Type B pancreatic cell (in vitro differentiated cells): ENCODE data around the gene HERC3. TPM values are rescaled to one million over a fixed set of nuclear protein-coding genes. Genes with fewer than 3 reads are reported as not detected.
A peak's percentile ranks its signal among the peaks of the same experiment; 100 is the strongest.

Source experiments
- DNase-seq: peaks from one replicate; pipeline ENCODE4 v3.0.0; 2021; ENCODE audit warnings: mixed read lengths; ENCODE audit not compliant: unreplicated experiment; ENCODE audit errors: extremely low spot score
- H3K27ac Mint-ChIP-seq: 2 replicates; pipeline ENCODE4 v1.8.0; 2021; ENCODE audit warnings: mild to moderate bottlenecking, mixed read lengths
- H3K27me3 Mint-ChIP-seq: 2 replicates; pipeline ENCODE4 v1.8.0; 2021; ENCODE audit warnings: mixed read lengths
- H3K36me3 Mint-ChIP-seq: 2 replicates; pipeline ENCODE4 v1.8.0; 2021; ENCODE audit warnings: mixed read lengths
- H3K4me1 Mint-ChIP-seq: one replicate; pipeline ENCODE4 v1.8.0; 2021; ENCODE audit warnings: mixed read lengths; ENCODE audit not compliant: unreplicated experiment
- H3K4me3 Mint-ChIP-seq: 2 replicates; pipeline ENCODE4 v1.8.0; 2021; ENCODE audit warnings: mild to moderate bottlenecking, mixed read lengths
- H3K9me3 Mint-ChIP-seq: 2 replicates; pipeline ENCODE4 v1.8.0; 2021; ENCODE audit warnings: mixed read lengths
- total RNA-seq: library from RNA; stranded (reverse); gene quantifications from 2 replicates; pipeline ENCODE4 v1.2.1, GENCODE V29; 2021; ENCODE audit warnings: low replicate concordance
- TF ChIP-seq, protein P1 (sequence below): fragments of 200-600 bp; sonication (generic); conservative IDR thresholded peaks from 2 replicates; pipeline ENCODE4 v1.5.0; 2021; ENCODE audit warnings: antibody characterized with exemption, mild to moderate bottlenecking

Gene HERC3
- total RNA-seq, 1 donor from 2014 or later, result 14.1 TPM

DNA sequence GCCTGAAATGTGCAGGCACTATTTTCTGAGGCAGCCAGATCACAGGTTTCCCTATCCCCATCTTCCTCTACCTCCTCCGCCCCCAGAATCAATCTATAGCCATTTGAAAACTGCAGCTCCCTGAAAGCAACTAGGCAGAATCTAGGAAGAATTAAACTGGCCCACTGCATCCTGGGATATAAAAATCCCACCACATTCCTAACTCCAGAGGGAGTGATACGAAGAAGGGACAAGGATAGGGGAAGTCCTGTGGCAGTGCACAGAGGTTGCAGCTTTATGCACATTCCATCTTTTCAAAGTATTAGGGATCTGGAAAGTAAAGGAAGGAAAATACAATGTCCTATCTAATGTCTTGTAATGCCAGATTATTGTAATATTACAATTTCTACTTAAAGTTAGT lies 18.3 kb upstream of the HERC3 start:
- H3K4me3 Mint-ChIP-seq, result no peak overlapping the region
- H3K9me3 Mint-ChIP-seq, result no peaks in the 10 kb centered on the region
- no peaks in the 10 kb centered on the region for H3K27me3 Mint-ChIP-seq
- TF ChIP-seq, protein P1, sequence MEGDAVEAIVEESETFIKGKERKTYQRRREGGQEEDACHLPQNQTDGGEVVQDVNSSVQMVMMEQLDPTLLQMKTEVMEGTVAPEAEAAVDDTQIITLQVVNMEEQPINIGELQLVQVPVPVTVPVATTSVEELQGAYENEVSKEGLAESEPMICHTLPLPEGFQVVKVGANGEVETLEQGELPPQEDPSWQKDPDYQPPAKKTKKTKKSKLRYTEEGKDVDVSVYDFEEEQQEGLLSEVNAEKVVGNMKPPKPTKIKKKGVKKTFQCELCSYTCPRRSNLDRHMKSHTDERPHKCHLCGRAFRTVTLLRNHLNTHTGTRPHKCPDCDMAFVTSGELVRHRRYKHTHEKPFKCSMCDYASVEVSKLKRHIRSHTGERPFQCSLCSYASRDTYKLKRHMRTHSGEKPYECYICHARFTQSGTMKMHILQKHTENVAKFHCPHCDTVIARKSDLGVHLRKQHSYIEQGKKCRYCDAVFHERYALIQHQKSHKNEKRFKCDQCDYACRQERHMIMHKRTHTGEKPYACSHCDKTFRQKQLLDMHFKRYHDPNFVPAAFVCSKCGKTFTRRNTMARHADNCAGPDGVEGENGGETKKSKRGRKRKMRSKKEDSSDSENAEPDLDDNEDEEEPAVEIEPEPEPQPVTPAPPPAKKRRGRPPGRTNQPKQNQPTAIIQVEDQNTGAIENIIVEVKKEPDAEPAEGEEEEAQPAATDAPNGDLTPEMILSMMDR, result peak; percentile 56
- H3K4me1 Mint-ChIP-seq, result peaks cover 11% of the 10 kb centered on the region
- no peak overlapping the region for H3K27ac Mint-ChIP-seq
- no peak for DNase-seq
- H3K36me3 Mint-ChIP-seq, result no peaks in the 10 kb centered on the region

DNA sequence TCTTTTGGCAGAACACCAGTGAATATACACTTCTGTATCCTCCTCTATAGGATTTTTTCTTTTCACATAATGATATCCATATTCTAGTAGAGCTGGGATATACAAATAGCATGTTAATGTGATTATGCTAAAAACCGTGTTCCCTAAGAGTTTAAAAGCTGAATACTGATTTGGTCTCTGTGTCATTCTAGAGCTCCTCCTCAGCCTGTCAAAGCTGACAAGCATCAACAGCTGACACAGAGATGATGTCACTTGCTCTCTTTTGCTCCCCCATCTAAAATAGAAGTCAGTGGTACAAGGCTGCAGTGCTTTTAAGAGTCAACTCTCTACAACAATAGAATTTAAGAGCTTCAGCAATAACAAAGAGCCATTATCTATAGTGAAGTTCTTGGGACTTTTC lies 17.1 kb upstream of the HERC3 start:
- TF ChIP-seq, protein P1, result no peak

DNA sequence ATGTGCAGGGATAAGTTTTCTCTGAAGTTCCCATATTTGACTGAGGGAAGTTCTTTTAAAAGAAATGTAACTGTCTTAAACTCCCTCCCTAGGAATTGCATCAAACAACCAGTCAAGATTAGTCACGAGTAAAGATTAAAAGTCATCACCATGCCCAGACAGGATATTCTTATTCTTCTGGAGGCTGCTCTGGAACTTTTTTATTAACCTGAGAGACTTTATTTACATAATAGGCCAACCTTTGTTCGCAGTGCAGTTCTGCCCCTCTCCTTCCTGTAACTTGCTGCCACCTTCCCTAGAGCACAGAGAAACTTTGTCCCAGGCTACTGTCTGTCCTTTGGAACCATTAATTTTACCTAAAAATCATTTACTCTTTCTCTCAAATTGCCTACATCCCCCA lies 9.8 kb upstream of the HERC3 start:
- TF ChIP-seq, protein P1, result no peak
- H3K9me3 Mint-ChIP-seq, result peaks cover 4% of the 10 kb centered on the region
- DNase-seq, result no peak
- peaks cover 7% of the 10 kb centered on the region for H3K27me3 Mint-ChIP-seq
- H3K4me3 Mint-ChIP-seq, result no peak overlapping the region
- no peaks in the 10 kb centered on the region for H3K4me1 Mint-ChIP-seq
- H3K36me3 Mint-ChIP-seq, result no peaks in the 10 kb centered on the region
- no peak overlapping the region for H3K27ac Mint-ChIP-seq

More for the DNA sequence above, 17.1 kb upstream of the HERC3 start:
- Mint-ChIP-seq H3K27ac (no peak overlapping the region), H3K36me3 (no peaks in the 10 kb centered on the region), H3K4me3 (no peak overlapping the region), H3K4me1 (peaks cover 11% of the 10 kb centered on the region), H3K27me3 (no peaks in the 10 kb centered on the region), H3K9me3 (no peaks in the 10 kb centered on the region)
- no peak for DNase-seq

DNA sequence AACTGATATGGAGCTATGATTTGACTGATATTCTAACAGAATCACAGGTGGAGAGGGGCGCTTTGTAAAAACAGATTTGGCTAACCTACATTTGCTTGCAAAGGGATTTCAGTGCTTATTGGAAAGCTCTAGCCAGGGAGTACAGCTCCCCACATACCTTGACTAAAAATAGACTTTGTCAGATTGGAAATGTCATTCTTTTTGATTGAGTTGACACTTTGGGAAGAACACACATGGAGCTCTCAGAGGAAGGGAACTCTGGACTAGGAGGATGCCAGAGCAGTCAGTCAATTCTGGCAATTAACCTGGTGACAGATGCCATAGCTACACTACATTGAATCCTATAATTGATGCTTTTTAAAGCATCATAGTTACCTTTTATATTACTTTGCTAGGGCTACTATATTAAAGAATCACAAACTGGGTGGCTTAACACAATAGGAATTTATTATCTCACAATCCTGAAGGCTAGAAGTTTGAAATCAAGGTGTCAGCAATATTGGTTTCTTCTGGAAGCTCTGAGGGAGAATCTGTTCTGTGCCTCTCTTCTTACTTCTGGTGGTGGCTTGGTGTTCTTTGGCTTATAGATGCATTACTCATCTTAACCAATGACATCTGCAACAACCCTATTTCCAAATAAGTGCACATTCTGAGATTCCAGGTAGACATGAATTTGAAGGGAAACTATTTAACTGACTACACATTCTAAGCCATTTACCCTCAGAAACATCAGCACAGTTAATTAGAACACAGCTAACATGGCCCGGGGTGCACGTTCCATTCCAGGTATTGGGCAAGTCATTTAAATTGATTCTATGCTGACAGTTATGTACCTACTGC lies 8.4 kb upstream of the HERC3 start:
- DNase-seq, result no peak
- TF ChIP-seq, protein P1, result no peak
- Mint-ChIP-seq H3K4me1 (no peaks in the 10 kb centered on the region), H3K36me3 (no peaks in the 10 kb centered on the region), H3K27me3 (peaks cover 13% of the 10 kb centered on the region), H3K27ac (no peak overlapping the region), H3K9me3 (peaks cover 4% of the 10 kb centered on the region), H3K4me3 (no peak overlapping the region)

DNA sequence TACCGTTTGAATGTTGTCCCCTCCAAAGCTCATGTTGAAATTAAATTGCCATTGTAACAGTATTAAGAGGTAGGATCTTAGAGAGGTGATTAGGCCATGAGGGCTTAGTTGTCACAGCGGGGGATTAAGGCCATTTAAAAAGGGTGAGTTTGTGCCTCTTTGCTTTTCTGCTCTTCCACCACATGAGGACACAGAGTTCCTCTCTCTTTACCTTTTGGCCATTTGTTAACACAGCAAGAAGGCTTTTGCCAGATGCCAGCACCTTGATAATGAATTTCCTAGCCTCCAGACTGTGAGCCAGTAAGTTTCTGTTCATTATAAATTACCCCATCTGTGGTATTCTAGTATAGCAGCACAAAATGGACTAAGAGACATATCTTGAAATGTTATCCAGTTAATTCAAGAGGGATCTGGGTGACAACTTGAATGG lies 7.8 kb upstream of the HERC3 start:
- TF ChIP-seq, protein P1, result no peak
- no peak overlapping the region for H3K27ac Mint-ChIP-seq
- DNase-seq, result no peak
- no peaks in the 10 kb centered on the region for H3K36me3 Mint-ChIP-seq
- no peak overlapping the region for H3K4me3 Mint-ChIP-seq
- H3K27me3 Mint-ChIP-seq, result peaks cover 15% of the 10 kb centered on the region
- peaks cover 4% of the 10 kb centered on the region for H3K9me3 Mint-ChIP-seq
- H3K4me1 Mint-ChIP-seq, result no peaks in the 10 kb centered on the region
